GM10266 (cell line): Measurements from ENCODE around the gene PIGO.

Experiments used
- DNase-seq: peaks from one replicate; pipeline ENCODE4 v3.0.0; 2012; ENCODE audit errors: extremely low spot score
- CTCF ChIP-seq: IDR thresholded peaks from 2 replicates; pipeline ENCODE4 v1.5.1; 2012; ENCODE audit warnings: mild to moderate bottlenecking, low read depth; ENCODE audit not compliant: control insufficient read depth, insufficient read depth; ENCODE audit errors: missing control alignments

The PIGO gene

GRCh38 chr9:35057271-35057620, 39.1 kb downstream of the PIGO start:
- TF ChIP-seq CTCF: no peak
- no peak for DNase-seq

GRCh38 chr9:35056571-35057270, 39.7 kb downstream of the PIGO start:
- no peak for TF ChIP-seq CTCF
- no peak for DNase-seq

- TF ChIP-seq CTCF: no peak
- DNase-seq: no peak
Measured at GRCh38 chr9:35054871-35055644, 41.3 kb downstream of the PIGO start.

DNA sequence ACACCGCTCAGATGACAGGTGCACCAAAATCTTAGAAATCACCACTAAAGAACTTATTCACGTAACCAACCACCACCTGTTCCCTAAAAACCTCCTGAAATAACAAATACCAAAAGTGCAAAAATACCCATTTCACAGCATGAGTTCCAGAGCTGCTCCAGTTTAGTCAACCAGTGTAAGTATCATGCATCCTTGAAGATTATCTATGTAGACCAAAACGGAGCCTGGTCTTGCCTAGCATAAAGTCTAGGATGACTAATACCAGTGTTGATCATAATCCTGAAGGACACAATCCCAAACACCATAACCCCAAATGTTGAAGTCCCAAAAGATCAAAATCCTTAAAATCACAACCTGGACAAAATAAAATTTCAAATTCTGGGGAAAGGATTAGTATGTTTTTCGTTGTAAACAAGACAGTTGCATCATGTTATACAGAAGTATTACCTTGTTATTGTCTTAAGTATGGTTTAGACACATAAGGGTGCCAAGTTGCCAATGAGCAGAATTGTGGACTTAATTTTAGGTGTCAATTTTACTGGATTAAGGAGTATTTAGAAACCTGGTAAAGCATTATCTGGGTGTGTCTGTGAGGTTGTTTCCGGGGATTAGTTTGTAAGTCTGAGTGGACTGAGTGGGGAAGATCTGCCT, 42.1 kb downstream of the PIGO start:
- no peak for TF ChIP-seq CTCF
- DNase-seq: no peak

GRCh38 chr9:35051069-35051967, 45.1 kb downstream of the PIGO start:
- peak; percentile 59 for TF ChIP-seq CTCF
- DNase-seq: peak; percentile 55

DNA sequence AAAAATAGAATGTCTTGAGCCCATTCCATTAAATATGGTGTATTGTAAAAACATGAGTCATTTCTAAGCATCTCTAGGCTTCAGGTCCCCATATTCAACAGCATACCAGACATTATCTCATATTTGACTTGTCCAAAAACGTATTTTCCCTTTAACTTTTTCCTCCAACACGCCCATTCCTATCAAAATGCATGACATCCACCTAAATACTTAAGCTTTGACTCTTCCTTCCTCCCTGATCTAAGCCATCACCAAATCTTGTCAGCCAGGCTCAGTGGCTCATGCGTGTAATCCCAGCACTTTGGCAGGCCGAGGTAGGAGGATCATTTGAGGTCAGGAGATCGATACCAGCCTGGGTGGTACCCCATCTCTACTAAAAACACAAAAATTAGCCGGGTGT, 47.9 kb downstream of the PIGO start:
- TF ChIP-seq CTCF: no peak
- no peak for DNase-seq
